Ishikawa (cell line): Measurements from ENCODE around the gene SPSB3.

Experiments
- CEBPB ChIP-seq: IDR thresholded peaks from 2 replicates; pipeline ENCODE4 v1.6.1; 2012
- CREB1 ChIP-seq: IDR thresholded peaks from 2 replicates; pipeline ENCODE4 v1.6.1; 2012; ENCODE audit warnings: low read depth
- EGR1 ChIP-seq: IDR thresholded peaks from 2 replicates; pipeline ENCODE4 v1.6.1; 2012
- EP300 ChIP-seq: IDR thresholded peaks from 2 replicates; pipeline ENCODE4 v1.6.1; 2012; ENCODE audit warnings: borderline replicate concordance
- FOXM1 ChIP-seq: IDR thresholded peaks from 2 replicates; pipeline ENCODE4 v1.6.1; 2012; ENCODE audit warnings: low read depth, borderline replicate concordance
- MAX ChIP-seq: IDR thresholded peaks from 2 replicates; pipeline ENCODE4 v1.6.1; 2012
- NFIC ChIP-seq: IDR thresholded peaks from 2 replicates; pipeline ENCODE4 v1.6.1; 2012
- RAD21 ChIP-seq: IDR thresholded peaks from 2 replicates; pipeline ENCODE4 v1.6.1; 2012; ENCODE audit warnings: low read depth
- TAF1 ChIP-seq: IDR thresholded peaks from 2 replicates; pipeline ENCODE4 v1.6.1; 2012; ENCODE audit warnings: low read depth, mild to moderate bottlenecking
- TCF12 ChIP-seq: IDR thresholded peaks from 2 replicates; pipeline ENCODE4 v1.6.1; 2012; ENCODE audit warnings: low read depth
- TEAD4 ChIP-seq: IDR thresholded peaks from 2 replicates; pipeline ENCODE4 v1.6.1; 2012
- USF1 ChIP-seq: IDR thresholded peaks from 2 replicates; pipeline ENCODE4 v1.6.1; 2012
- YY1 ChIP-seq: IDR thresholded peaks from 2 replicates; pipeline ENCODE4 v1.6.1; 2012; ENCODE audit warnings: low read depth
- ZBTB7A ChIP-seq: IDR thresholded peaks from 2 replicates; pipeline ENCODE4 v1.6.1; 2012; ENCODE audit warnings: low read depth
- TF ChIP-seq, protein P1 (sequence below): IDR thresholded peaks from 2 replicates; pipeline ENCODE4 v1.6.1; 2012; ENCODE audit warnings: low read depth, mild to moderate bottlenecking

The SPSB3 gene

DNA sequence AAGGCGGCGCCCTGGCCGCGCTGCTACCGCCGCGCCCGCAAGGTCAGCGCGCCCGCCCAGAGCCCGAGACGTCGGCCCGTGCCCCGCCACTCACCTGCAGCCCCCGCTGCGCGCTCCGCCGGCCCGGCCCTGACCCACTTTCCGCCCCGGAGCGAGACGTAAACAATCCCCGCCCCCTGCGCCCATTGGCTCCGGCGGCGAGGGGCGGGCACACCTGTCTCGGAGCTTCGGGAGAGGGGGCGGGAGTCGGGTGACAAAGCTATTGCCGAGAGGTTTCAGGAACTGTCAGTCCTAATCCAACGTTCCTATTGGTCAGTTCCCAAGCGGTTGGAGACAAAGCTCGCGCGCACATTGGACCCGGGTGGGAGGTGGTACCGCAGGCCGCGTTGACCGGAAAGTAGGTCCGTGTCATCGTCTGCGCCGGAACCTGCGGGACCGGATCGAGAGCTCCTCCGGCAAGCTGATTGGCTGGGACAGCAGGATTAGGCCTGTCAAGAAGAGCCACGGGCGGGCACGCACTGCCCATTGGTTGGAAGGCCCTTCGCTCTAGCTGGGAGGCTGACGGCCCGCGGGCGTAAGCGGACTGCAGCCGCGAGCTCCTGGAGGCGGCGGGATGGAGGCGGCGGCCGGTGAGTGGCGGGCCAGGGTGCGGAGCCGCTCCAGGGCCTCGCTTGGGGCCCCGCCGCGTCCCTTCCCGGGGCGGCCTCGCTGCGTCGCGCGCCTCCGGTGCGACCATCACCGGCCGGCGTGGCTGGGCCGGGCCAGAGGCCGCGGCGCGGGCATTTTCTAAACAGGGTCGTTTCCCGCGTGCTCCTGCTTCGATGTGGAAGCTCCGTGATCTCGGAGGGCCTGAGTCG is at the start of gene SPSB3, which contains the start of gene NUBP2:
Gene SPSB3, minus strand, starts transcription at position 164 of the 857 bp plus-strand sequence. CDS start 1,088 bp downstream, outside the sequence.
Gene NUBP2, plus strand, starts transcription at position 553 of the 857 bp plus-strand sequence. Its CDS starts 61 bp downstream, at position 614.
- TF ChIP-seq CEBPB (no peak), CREB1 (peak; percentile 95), TAF1 (peak; percentile 50; the same call in 1 of the 2 replicates), NFIC (no peak), TEAD4 (peak; percentile 27; the same call in 1 of the 2 replicates), USF1 (no peak; the same call in 1 of the 2 replicates), YY1 (no peak; the same call in 1 of the 2 replicates), ZBTB7A (no peak), MAX (peak; percentile 62), RAD21 (no peak), EP300 (no peak), EGR1 (no peak; the same call in 1 of the 2 replicates), FOXM1 (0 out of 2 replicates have a peak, but pooled peaks have one; percentile 21), TCF12 (peak; percentile 37; the same call in 1 of the 2 replicates)
- TF ChIP-seq, protein P1, sequence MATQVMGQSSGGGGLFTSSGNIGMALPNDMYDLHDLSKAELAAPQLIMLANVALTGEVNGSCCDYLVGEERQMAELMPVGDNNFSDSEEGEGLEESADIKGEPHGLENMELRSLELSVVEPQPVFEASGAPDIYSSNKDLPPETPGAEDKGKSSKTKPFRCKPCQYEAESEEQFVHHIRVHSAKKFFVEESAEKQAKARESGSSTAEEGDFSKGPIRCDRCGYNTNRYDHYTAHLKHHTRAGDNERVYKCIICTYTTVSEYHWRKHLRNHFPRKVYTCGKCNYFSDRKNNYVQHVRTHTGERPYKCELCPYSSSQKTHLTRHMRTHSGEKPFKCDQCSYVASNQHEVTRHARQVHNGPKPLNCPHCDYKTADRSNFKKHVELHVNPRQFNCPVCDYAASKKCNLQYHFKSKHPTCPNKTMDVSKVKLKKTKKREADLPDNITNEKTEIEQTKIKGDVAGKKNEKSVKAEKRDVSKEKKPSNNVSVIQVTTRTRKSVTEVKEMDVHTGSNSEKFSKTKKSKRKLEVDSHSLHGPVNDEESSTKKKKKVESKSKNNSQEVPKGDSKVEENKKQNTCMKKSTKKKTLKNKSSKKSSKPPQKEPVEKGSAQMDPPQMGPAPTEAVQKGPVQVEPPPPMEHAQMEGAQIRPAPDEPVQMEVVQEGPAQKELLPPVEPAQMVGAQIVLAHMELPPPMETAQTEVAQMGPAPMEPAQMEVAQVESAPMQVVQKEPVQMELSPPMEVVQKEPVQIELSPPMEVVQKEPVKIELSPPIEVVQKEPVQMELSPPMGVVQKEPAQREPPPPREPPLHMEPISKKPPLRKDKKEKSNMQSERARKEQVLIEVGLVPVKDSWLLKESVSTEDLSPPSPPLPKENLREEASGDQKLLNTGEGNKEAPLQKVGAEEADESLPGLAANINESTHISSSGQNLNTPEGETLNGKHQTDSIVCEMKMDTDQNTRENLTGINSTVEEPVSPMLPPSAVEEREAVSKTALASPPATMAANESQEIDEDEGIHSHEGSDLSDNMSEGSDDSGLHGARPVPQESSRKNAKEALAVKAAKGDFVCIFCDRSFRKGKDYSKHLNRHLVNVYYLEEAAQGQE, result no peak

DNA sequence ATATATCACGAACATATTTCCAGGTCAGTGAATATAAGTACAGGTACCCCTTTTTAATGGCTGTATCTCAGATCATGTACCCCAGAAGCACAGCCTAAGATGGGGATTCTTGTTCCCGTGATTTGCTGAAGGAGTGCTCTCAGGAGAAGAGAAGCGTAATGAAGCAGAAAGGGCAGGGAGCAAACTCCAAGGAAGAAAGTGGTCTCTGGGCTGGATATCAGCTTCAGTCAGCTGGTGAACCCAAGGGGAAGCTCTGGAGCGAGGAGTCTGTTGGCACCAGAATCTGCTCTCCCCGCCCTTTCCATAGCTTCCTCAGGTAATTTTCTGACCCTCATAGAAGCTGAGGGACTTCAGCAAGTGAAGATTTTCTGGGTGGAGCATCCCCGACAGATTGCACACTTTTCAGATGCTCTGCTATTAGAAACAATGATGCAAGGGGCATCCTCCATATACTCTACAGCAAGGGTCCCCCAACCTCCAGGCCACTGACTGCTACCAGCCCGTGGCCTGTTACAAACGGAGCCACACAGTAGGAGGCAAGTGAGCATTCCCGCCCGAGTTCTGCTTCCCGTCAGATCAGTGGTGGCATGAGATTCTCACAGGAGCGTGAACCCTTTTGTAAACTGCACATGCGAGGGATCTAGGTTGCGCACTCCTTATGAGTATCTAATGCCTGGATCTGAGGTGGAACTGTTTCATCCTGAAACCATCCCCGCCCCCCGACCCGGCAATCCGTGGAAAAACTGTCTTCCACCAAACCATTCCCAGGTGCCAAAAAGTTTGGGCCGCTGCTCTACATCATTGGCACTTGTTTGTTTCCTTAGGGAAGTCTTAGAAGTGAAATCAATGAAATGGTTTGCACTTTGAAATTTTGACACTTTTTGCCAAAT is 49.1 kb upstream of the SPSB3 start:
- TF ChIP-seq TEAD4 (no peak), CREB1 (no peak), FOXM1 (no peak)
- TF ChIP-seq, protein P1, result no peak

GRCh38 chr16:1830213-1830612 is 47.8 kb upstream of the SPSB3 start:
- TF ChIP-seq CEBPB (no peak), CREB1 (no peak), ZBTB7A (no peak), NFIC (no peak), TAF1 (no peak)
- TF ChIP-seq, protein P1, result no peak

DNA sequence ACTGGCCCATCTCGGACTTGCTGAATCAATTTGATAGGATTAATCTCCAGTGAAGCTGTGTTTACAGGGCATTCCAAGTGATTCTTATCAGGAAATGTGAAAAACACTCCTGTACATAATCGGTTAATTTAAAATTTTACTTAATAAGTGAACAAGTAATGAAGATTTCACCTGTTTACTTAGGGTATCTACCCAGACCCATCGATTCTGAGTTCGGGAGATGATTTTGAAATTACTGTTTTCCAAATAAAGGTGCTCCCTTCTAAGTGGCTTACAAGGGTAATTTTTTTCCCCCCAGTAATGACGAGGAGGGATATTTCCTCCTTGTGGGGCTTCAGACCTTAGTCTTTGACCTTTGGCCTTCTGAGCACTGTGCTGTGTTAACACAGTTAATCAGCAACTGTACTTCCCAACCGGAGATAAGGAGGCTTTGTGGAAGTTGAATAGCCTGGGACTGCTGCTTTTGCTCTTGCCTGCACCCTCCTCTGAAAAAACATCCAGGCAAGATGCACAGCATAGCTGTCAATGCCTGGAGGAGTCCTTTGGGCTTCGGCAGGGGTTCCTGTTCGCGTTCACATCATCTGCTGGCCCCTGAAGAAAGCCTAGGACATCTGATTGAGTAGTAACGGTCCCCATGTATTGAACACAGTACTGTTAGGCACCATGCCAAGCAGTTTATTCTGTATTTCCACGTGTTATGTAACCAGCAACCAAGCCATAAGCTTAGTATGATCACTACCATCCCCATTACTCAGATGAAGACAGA is 46.5 kb upstream of the SPSB3 start:
- no peak for TF ChIP-seq CREB1
- no peak for TF ChIP-seq YY1
- no peak for TF ChIP-seq FOXM1
